Activated naive CD8-positive, alpha-beta T cell treated with anti-CD3 and anti-CD28 coated beads, Interleukin-2, amount 50 U/mL, for 16 hours (primary cell): ENCODE measurements around the gene INAFM2.
A peak's percentile ranks its signal among the peaks of the same experiment; 100 is the strongest.

Source experiments
- DNase-seq: peaks from one replicate; pipeline ENCODE4 v3.0.0-alpha.2; 2020; ENCODE audit warnings: low read depth, low spot score

Gene INAFM2

DNA sequence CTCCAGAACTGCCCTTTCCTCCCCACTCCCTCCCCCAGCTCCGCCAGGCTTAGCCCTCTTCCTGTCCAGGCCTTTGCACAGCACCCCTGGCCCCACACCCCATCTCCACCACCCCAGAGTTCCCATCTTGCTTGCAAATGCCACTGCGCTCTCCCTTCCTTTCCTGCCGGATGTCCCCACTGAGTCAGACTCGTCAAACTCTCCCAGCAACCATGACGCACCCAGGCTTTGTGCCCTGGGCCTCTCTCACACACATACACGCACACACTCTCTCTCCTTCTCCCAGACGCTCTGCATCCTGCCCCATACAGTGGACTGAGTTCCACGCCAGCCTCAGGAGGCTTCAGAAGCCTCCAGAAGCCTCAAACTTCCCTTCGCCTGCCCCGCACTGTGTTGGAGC, 20.0 kb downstream of the INAFM2 start:
- DNase-seq = no peak

DNA sequence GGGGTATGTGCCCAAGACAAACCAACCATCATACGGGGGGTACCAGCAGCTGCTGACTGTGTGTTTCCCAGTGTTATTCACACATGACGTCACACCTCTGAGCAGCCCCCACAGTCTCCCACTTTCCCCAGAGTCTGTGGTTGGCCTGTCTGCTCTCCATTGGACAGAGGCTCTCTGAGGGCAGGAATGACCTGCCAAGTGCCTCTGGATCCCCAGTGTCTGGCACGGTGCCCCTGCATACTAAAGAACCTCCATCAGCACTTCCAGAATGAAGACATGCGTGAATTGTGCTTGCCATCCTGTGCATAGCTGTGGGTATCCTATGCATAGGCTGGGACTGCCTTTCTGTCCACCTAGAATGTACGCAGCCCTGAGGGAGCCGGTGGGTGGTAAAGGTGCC, 20.7 kb downstream of the INAFM2 start:
- DNase-seq = no peak

GRCh38 chr15:40344631-40345120, 21.2 kb downstream of the INAFM2 start:
- peak; percentile 30 for DNase-seq

- no peak for DNase-seq
These were observed 21.9 kb downstream of the INAFM2 start for GRCh38 chr15:40345225-40345866.

- no peak for DNase-seq
These were observed 22.5 kb downstream of the INAFM2 start for GRCh38 chr15:40345867-40346578.

DNA sequence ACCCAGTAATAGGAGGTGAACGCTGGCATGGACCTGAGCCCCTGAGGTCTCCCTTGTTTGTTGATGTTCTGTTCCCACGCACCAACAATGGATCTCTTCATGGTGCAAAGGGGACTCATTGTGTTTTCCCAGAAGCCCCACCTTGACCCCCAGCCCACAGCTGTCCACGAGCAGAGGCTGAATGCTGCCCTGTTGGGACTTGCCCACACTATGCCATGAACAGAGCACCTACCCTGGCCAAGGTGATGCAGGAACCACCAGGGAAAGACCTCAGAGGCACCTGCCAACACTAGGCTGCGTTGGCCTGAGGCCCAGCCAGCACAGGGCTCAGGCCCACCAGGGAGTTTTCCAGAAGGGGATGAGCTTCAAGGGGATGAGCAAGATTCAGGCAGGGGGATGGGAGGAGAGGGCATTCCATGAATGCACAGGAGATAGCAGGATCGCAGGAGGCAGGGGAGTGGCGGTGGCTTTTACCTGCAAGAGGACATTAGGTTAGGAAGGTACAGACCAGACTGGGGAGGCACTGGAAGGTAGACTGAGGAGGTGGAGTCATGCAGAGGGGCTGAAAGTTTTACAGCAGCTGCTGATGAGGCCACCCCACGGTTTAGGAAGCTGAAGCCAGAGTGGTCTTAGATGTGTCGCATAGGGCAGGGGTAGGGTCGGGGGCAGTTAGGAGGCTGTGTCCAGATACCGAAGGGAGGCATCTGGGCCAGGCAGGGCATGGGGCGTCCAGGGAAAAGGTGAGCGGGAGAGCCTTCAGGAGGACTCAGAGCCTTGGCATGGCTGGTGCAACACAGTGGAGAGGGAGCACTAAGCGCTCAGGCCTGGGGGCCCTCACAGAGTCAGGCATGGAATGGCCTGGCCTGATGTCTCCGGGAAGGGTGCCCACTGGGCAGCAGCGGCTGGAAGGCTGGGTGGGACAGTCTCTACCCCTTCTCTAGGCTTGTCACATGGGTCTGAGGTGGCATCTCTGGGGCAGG, 23.4 kb downstream of the INAFM2 start:
- DNase-seq = no peak

DNA sequence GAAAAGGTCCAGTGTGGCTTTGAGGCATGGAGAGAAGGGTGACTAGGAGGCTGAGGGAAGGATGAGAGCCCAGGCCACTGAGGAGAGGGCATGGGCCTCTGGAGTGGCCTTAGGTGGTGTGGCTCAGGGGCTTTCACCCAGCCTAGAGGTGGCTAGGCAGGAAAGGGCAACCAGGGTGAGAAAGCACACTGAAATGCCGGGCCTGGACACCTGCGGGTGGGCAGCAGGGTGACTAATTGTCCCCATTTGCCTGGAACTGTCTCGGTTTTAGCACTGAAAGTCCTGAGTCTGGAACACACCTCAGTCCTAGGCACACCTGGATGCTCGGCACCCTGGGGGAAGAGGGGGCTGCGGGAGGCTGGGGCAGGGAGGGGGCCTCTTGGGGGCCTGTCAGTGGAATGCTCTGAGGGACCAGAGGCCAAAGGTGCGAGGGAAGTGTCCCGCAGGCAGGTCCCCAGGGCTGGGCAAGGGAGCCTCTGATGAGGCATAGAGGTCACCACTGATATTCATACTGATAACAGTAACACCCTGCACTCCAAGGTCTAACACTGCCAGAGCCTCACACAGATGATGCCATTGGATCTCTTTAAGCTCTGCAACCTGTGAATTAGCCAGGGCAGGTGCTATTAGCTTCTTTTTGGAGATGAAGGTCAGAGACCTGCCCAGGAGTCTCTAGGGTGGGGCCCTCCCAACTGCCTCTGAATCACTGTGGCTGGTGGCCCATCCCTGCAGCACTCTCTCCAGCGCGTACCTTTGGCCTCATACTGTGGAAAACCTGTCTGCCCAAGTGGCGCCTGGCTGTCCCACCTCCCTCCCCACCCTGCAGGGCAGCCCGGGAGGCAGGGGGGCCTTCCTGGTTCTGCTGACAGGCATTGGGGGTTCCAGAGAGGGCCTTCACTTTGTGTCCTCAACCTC, 24.3 kb downstream of the INAFM2 start:
- no peak for DNase-seq

DNA sequence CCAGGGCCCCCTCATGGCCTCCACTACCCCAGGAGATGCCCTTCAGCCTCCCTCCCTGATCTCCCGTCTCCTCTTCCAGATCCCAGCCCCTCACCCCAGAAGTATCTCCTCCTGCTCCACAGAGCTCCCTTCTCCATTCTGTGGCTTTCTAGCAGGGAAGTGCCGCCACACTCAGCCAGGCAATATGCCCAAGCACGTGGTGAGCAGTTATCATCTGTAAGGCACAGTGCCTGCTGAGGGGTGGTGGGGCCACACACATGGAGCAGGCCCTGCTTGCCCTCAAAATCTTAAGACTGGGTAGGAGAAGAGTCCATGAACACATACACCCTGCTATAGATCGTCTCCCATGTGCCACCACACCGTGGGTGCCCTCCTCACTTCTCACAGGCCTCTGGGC, 25.0 kb downstream of the INAFM2 start:
- DNase-seq = no peak

DNA sequence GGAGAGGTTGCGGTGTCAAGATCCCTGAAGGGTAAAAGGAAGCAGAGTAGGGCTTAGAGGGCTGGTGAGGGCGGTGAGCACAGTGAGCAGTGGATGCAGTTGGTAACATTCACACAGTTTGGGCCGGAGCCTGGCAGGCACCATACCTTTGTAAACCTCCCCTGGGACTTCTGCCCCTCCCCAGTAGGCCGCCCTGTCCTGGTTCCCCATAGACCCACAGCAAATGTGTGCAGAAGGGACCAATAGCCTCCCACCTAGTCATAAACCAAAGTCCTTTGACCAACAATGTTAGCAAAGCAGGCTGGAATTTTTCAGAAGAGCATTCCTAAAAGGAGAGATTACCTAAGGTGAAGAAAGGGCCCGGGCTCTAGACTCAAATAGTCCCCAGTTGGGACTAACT, 25.7 kb downstream of the INAFM2 start:
- no peak for DNase-seq

GRCh38 chr15:40352281-40352901, 28.9 kb downstream of the INAFM2 start:
- DNase-seq = no peak

DNA sequence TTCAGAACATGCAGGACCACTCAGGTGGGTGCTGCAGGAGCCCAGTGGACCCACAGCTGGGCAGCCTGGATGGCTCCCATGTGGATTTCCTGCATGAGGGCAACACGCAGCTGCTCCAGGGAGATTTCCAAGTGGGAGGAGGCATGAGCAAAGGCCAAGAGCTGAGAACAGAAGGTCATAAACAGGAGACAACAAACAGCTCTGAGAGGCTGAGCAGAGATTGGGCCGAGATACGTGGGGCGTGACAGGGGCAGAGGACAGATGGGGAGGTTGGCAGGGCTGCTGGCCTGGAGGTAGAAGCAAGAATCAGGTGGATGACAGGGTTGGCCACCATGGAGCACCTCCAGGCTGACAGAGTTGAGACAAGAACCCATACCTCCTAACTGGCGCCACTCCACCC, 30.2 kb downstream of the INAFM2 start:
- no peak for DNase-seq

GRCh38 chr15:40354408-40355171, 31.1 kb downstream of the INAFM2 start:
- DNase-seq = no peak

GRCh38 chr15:40355976-40356585, 32.6 kb downstream of the INAFM2 start:
- no peak for DNase-seq

DNA sequence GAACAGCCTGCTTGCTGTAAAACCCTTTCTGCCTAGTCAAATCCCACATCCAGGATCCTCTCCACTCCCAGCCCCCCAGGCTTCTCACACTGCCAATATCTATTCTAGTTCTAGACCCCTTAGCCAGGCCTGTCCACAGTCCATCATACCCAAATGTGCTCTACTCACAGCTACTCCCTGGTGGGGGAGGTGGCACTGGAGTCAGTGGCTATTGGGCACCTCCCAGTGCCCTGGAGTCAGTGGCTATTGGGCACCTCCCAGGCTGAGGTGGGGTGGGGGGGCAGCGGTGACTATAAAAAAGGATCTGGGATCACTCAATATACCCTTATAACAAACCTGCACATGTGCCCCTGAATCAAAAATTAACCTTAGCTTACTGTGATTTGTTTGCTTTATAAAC, 33.8 kb downstream of the INAFM2 start:
- no peak for DNase-seq

DNA sequence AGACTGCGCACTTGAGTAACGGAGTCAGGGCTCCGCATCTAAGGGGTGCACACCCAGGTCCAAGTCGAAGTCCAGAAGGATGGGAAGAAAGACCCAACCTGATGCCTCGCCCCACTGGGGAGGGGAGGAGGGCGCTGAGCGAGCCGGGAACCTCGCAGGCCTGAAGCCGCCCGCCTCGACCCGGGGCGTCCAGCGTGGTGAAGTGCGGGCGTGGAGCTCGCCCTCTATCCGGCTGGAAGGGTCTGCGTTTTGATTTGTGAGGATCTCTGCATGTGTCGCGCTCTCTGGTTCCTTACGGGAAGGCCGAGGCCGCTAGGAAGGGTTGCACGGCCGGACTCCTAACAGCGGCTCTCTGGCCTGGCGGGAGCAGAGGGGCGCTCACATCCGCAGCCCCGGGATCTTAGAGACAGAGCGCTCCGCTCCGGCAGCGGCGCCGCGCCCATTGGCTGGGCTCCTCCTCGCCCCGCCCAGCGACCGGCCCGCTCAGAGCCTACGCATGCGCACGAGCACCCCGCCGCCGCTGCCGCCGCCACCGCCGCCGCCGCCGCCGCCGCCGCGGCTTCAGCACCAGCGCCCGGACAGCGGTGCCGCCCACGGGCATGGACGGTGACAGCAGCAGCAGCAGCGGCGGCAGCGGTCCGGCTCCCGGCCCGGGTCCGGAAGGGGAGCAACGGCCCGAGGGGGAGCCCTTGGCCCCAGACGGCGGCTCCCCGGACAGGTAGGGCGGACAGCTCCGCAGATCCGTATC, 34.4 kb downstream of the INAFM2 start, which contains the start of gene DISP2:
Gene DISP2, plus strand, starts transcription at position 497 of the 748 bp plus-strand sequence. Its CDS starts 103 bp downstream, at position 600.
- peak; percentile 78 for DNase-seq

DNA sequence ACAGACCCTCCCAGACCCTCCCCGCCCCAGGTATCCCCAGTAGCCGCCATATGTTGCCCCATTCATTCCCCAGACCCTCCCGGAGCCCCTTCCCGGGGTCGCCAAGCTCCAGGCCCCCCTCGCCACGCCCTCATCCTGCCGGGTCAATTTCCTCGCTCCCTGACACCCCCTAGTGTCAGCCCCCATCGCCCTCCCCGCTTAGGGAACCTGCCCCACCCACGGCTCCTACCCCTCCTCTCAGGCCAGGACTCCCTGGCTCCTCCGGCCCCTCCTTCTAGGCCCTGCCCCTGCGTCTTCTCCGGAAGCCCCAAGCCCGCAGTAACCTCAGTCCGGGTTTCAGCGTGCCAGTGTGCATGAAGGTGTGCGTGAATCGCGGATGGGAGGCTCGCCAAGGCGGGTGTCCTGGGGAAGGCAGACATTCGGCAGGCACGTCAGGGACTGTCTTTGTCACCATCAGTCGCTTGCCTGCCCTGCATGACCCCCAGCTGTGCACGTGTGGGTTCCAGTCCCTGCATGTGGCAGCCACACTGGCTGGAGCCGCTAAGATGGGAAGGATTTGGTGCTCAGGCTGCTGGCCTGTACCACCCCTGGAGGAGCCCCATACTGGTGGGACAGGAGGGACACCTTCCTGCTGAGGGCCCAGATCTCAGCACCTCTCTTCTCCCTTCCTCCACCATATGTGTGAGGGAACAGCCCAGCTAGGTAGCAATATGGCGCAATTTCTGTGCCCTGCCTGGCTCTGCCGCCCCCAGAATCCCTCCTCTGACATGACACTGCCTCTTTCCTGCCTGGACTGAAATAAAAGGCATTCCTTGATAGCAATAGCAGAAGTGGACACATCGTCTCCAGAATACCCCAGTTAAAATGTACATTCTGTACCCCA, 35.2 kb downstream of the INAFM2 start:
- DNase-seq = no peak

DNA sequence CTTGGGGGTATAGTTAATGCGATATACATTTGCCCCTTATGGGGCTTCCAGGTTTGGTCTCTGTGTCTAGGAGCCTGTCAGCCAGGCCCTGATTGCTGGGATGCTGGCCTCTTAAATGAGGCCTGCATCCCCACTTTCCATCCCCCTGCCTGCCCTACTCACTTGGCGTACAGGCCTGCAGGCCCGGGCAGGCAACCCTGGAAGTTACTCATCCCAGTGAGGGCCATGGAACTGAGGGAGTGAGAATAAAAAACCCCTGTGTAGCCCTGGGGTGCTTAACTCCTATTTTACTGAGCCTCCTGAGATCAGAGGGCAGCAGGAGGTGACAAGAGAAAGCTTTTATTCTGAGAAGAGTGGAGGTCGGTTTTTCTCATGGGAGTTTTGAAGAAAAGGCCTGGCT, 36.5 kb downstream of the INAFM2 start:
- no peak for DNase-seq

DNA sequence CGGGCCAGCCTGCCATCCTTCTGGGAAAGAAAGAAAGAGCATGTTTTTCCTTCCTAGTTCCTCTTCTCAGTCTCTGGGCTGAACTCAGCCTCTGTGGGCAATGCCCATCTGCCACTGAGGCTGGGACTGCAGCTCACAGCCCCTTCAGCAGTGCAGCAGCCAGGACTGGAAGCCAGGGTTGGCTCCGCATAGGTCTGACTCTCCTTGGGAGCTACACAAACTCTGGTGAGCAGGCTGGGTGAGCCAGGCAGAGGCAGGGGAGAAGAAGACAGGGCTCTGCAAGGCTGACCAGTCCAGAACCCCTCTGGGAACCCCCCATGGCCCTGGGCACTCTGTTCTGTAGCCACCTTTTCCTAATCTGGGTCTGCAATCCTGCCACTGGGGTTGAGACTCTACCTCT, 38.1 kb downstream of the INAFM2 start:
- no peak for DNase-seq
